Natural killer cell (primary cell): Measurements from ENCODE around the gene MTPN. TPM values are rescaled to one million over a fixed set of nuclear protein-coding genes. Genes with fewer than 3 reads are reported as not detected.

ENCODE experiments used
- ATAC-seq, 3 donors: fragments of 150-1000 bp in 2 of 3; fragments of 200-7000 bp in 1 of 3; cut with Tn5 transposase; 1 replicate in 1 of 3; 2 replicates in 2 of 3; pipeline ENCODE4 v1.10.0; 2021; ENCODE audit warnings: mild to moderate bottlenecking in 2 of 3, moderate library complexity in 2 of 3
- DNase-seq, 2 donors: peaks; one replicate each; pipeline versions ENCODE4 v3.0.0 to v3.0.0-alpha.2; 2013 to 2021; ENCODE audit warnings: mixed read lengths in 1 of 2
- H3K27ac ChIP-seq: one replicate; pipeline ENCODE4 v1.5.1; 2013; ENCODE audit warnings: mild to moderate bottlenecking, low read length
- H3K27me3 ChIP-seq: one replicate; pipeline ENCODE4 v1.6.1; 2013; ENCODE audit warnings: low read length; ENCODE audit not compliant: control insufficient read depth, insufficient read depth
- H3K36me3 ChIP-seq: one replicate; pipeline ENCODE4 v1.6.1; 2013; ENCODE audit warnings: low read length; ENCODE audit not compliant: control insufficient read depth, insufficient read depth
- H3K4me1 ChIP-seq: one replicate; pipeline ENCODE4 v1.6.1; 2013; ENCODE audit warnings: low read length; ENCODE audit not compliant: control insufficient read depth, insufficient read depth
- H3K4me3 ChIP-seq: one replicate; pipeline ENCODE4 v1.5.1; 2013; ENCODE audit warnings: low read length
- H3K9me3 ChIP-seq: one replicate; pipeline ENCODE4 v1.6.1; 2013; ENCODE audit warnings: low read length; ENCODE audit not compliant: control insufficient read depth, insufficient read depth
- H3K27ac Mint-ChIP-seq, 2 donors: one replicate each; pipeline ENCODE4 v1.8.0; 2022; ENCODE audit warnings: mild to moderate bottlenecking in 2 of 2, mixed read lengths in 2 of 2, moderate library complexity in 1 of 2
- H3K27me3 Mint-ChIP-seq, 2 donors: one replicate each; pipeline ENCODE4 v1.8.0; 2022; ENCODE audit warnings: low read depth in 2 of 2, mixed read lengths in 2 of 2
- H3K36me3 Mint-ChIP-seq: one replicate; pipeline ENCODE4 v1.8.0; 2022; ENCODE audit warnings: mixed read lengths
- H3K4me1 Mint-ChIP-seq, 2 donors: one replicate each; pipeline ENCODE4 v1.8.0; 2022; ENCODE audit warnings: mixed read lengths in 2 of 2
- H3K4me3 Mint-ChIP-seq: one replicate; pipeline ENCODE4 v1.8.0; 2022; ENCODE audit warnings: mild to moderate bottlenecking, moderate library complexity, mixed read lengths
- H3K9me3 Mint-ChIP-seq, 2 donors: one replicate each; pipeline ENCODE4 v1.8.0; 2022; ENCODE audit warnings: mixed read lengths in 2 of 2
- WGBS: methylation state at CpG from one replicate; pipeline ENCODE4 v1.1.7; 2013; ENCODE audit warnings: missing lambda C conversion rate; ENCODE audit not compliant: insufficient coverage; 5-methylcytosine and 5-hydroxymethylcytosine counted together
- intact Hi-C: fragments of 100-400 bp; cut with micrococcal nuclease; formaldehyde crosslinking; loops from one replicate; pipeline ENCODE4 v1.14.2; 2022
- total RNA-seq, 4 donors: library from RNA; stranded (reverse); fragments of 120-200 nt in 1 of 4; gene quantifications; one replicate each; pipeline versions ENCODE4 v1.2.3 to v1.2.4, GENCODE V29; 2013 to 2022
- TF ChIP-seq, protein P1 (sequence below): fragments of 200-600 bp; IDR thresholded peaks from one replicate; pipeline ENCODE4 v1.8.0; 2022; ENCODE audit warnings: antibody characterized with exemption

The MTPN gene
- total RNA-seq, 3 donors from 2014 or later (not counting 1 experiment from before 2014, with no cell fraction given), result 161 to 170 (median 165) TPM

DNA sequence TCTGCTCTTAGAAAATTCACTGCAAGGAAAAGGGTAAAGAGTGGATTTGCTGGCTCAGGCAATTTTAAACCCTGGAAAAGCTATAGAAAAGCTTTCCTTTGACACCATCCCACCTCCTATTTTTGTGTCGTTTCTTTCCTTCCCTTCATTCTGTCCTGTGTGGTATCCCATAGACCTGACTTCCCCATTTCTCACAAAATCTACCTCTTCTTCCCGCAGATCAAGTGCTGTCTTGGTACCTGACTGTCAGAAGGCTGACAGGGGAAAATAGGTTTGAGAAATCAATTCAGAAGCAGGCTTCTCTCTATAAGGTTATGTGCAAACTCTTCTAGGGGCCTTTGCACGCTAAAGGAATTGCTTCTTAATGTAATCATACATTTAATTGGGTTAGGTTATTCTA lies 98.9 kb downstream of the MTPN start:
- no peaks in the 10 kb centered on the region for H3K4me1 Mint-ChIP-seq
- H3K36me3 Mint-ChIP-seq, result no peaks in the 10 kb centered on the region
- Histone ChIP-seq H3K4me3 (no peak overlapping the region), H3K36me3 (no peaks in the 10 kb centered on the region), H3K4me1 (no peaks in the 10 kb centered on the region), H3K27ac (no peak overlapping the region), H3K9me3 (no peaks in the 10 kb centered on the region), H3K27me3 (no peaks in the 10 kb centered on the region)
- intact Hi-C loops, result no loop called here
- no peak overlapping the region for H3K4me3 Mint-ChIP-seq
- DNase-seq (no peak), ATAC-seq (no peak)
- peaks cover 13 to 44% of the 10 kb centered on the region in 2 donors for H3K27me3 Mint-ChIP-seq
- H3K9me3 Mint-ChIP-seq, result no peaks in the 10 kb centered on the region
- H3K27ac Mint-ChIP-seq, result no peak overlapping the region
- 74% methylated on average over 2 of the region's 3 CpGs for WGBS
- TF ChIP-seq, protein P1, sequence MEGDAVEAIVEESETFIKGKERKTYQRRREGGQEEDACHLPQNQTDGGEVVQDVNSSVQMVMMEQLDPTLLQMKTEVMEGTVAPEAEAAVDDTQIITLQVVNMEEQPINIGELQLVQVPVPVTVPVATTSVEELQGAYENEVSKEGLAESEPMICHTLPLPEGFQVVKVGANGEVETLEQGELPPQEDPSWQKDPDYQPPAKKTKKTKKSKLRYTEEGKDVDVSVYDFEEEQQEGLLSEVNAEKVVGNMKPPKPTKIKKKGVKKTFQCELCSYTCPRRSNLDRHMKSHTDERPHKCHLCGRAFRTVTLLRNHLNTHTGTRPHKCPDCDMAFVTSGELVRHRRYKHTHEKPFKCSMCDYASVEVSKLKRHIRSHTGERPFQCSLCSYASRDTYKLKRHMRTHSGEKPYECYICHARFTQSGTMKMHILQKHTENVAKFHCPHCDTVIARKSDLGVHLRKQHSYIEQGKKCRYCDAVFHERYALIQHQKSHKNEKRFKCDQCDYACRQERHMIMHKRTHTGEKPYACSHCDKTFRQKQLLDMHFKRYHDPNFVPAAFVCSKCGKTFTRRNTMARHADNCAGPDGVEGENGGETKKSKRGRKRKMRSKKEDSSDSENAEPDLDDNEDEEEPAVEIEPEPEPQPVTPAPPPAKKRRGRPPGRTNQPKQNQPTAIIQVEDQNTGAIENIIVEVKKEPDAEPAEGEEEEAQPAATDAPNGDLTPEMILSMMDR, result no peak

DNA sequence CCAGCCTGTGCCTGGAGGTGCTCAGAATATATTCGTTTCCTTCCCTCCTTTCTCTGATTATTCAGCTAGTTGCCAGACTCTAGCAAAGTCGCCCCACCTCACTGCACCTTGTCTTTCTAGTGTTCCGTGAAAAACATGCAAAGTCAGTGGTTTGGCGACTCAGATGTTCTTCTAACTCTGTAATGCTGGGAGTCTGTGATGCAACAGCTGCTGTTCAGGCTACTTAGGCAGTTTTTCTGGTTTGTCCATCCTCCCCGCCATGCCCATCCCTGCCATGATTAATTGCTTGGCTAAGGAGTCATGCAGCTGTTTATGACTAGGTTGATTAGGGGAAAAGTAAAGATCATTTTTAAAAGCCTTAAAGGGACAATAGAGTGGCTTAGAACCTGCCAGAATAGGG lies 99.4 kb downstream of the MTPN start:
- 85% methylated on average over 5 of the region's 5 CpGs for WGBS
- intact Hi-C loops, result no loop called here
- H3K4me1 ChIP-seq, result no peaks in the 10 kb centered on the region
- DNase-seq (no peak), ATAC-seq (no peak)
- Mint-ChIP-seq H3K4me3 (no peak overlapping the region), H3K36me3 (no peaks in the 10 kb centered on the region), H3K27me3 (peaks cover 13 to 44% of the 10 kb centered on the region in 2 donors), H3K9me3 (no peaks in the 10 kb centered on the region), H3K27ac (no peak overlapping the region), H3K4me1 (no peaks in the 10 kb centered on the region)
- H3K9me3 ChIP-seq, result no peaks in the 10 kb centered on the region
- H3K27me3 ChIP-seq, result no peaks in the 10 kb centered on the region
- no peak overlapping the region for H3K27ac ChIP-seq
- TF ChIP-seq, protein P1, result no peak
- no peaks in the 10 kb centered on the region for H3K36me3 ChIP-seq
- no peak overlapping the region for H3K4me3 ChIP-seq

Other genes starting within 250 kb of the MTPN start
- gene SLC13A4, start 249.2 kb downstream of the MTPN start, total RNA-seq, result not detected
- gene FAM180A, start 228.5 kb downstream of the MTPN start, total RNA-seq, result not detected